Trophoblast cell (in vitro differentiated cells and primary cell): ENCODE measurements around the gene FFAR2.

Experiments
- DNase-seq, 2 donors: peaks; one replicate each; pipeline ENCODE4 v3.0.0-alpha.2; 2016
- H2AFZ ChIP-seq: 2 replicates; pipeline ENCODE4 v1.6.1; 2013; ENCODE audit warnings: low read length, moderate library complexity, mild to moderate bottlenecking; ENCODE audit not compliant: insufficient read depth, poor library complexity
- H2AK5ac ChIP-seq: 2 replicates; pipeline ENCODE4 v1.6.1; 2013; ENCODE audit warnings: mild to moderate bottlenecking, low read length
- H2BK120ac ChIP-seq: 2 replicates; pipeline ENCODE4 v1.6.1; 2013; ENCODE audit warnings: low read length, mild to moderate bottlenecking, moderate library complexity; ENCODE audit not compliant: insufficient read depth, poor library complexity
- H2BK12ac ChIP-seq: 2 replicates; pipeline ENCODE4 v1.6.1; 2013; ENCODE audit warnings: mild to moderate bottlenecking, low read length, moderate library complexity
- H2BK5ac ChIP-seq: 2 replicates; pipeline ENCODE4 v1.6.1; 2013; ENCODE audit warnings: low read length, low read depth, moderate library complexity, mild to moderate bottlenecking; ENCODE audit not compliant: poor library complexity
- H3K14ac ChIP-seq: 2 replicates; pipeline ENCODE4 v1.6.1; 2013; ENCODE audit warnings: mild to moderate bottlenecking, low read length
- H3K18ac ChIP-seq: 2 replicates; pipeline ENCODE4 v1.6.1; 2013; ENCODE audit warnings: mild to moderate bottlenecking, low read length
- H3K23ac ChIP-seq: 2 replicates; pipeline ENCODE4 v1.6.1; 2013; ENCODE audit warnings: low read length
- H3K27ac ChIP-seq: 2 replicates; pipeline ENCODE4 v1.5.1; 2013; ENCODE audit warnings: low read depth, mild to moderate bottlenecking, inconsistent platforms, low read length, moderate library complexity
- H3K27me3 ChIP-seq: 2 replicates; pipeline ENCODE4 v1.6.1; 2013; ENCODE audit warnings: inconsistent platforms, mild to moderate bottlenecking, low read length, moderate library complexity; ENCODE audit not compliant: insufficient read depth
- H3K36me3 ChIP-seq, 2 experiments: 1 replicate in 1 of 2; 2 replicates in 1 of 2; pipeline ENCODE4 v1.6.1; 2013; ENCODE audit warnings: low read length in 2 of 2, mild to moderate bottlenecking in 2 of 2, moderate library complexity in 1 of 2; ENCODE audit not compliant: insufficient read depth in 2 of 2, control insufficient read depth in 1 of 2
- H3K4ac ChIP-seq: 2 replicates; pipeline ENCODE4 v1.6.1; 2013; ENCODE audit warnings: low read depth, mild to moderate bottlenecking, low read length, moderate library complexity
- H3K4me1 ChIP-seq, 2 experiments: 1 replicate in 1 of 2; 2 replicates in 1 of 2; pipeline ENCODE4 v1.6.1; 2013; ENCODE audit warnings: low read length in 2 of 2, mild to moderate bottlenecking in 2 of 2, moderate library complexity in 1 of 2; ENCODE audit not compliant: insufficient read depth in 2 of 2, control insufficient read depth in 1 of 2
- H3K4me2 ChIP-seq: 2 replicates; pipeline ENCODE4 v1.6.1; 2013; ENCODE audit warnings: inconsistent platforms, mild to moderate bottlenecking, low read length, moderate library complexity
- H3K4me3 ChIP-seq: 2 replicates; pipeline ENCODE4 v1.5.1; 2013; ENCODE audit warnings: mild to moderate bottlenecking, low read depth, low read length, inconsistent platforms
- H3K79me1 ChIP-seq: one replicate; pipeline ENCODE4 v1.6.1; 2013; ENCODE audit warnings: low read length
- H3K79me2 ChIP-seq: 2 replicates; pipeline ENCODE4 v1.6.1; 2013; ENCODE audit warnings: low read length, mild to moderate bottlenecking; ENCODE audit not compliant: control insufficient read depth, insufficient read depth, poor library complexity
- H3K9ac ChIP-seq: 2 replicates; pipeline ENCODE4 v1.6.1; 2013; ENCODE audit warnings: mild to moderate bottlenecking, low read length
- H3K9me3 ChIP-seq: 2 replicates; pipeline ENCODE4 v1.6.1; 2013; ENCODE audit warnings: low read depth, mild to moderate bottlenecking, control low read depth, inconsistent platforms, low read length; ENCODE audit not compliant: insufficient read depth
- H4K12ac ChIP-seq: 2 replicates; pipeline ENCODE4 v1.6.1; 2013; ENCODE audit warnings: low read depth, mild to moderate bottlenecking, low read length, moderate library complexity
- H4K8ac ChIP-seq: 2 replicates; pipeline ENCODE4 v1.6.1; 2013; ENCODE audit warnings: low read depth, mild to moderate bottlenecking, low read length, moderate library complexity
- H4K91ac ChIP-seq: one replicate; pipeline ENCODE4 v1.6.1; 2013; ENCODE audit warnings: low read depth, mild to moderate bottlenecking, low read length, moderate library complexity
- WGBS: extraction: QIAGEN DNeasy Blood & Tissue Kit; methylation state at CpG from one replicate; pipeline ENCODE4 v1.1.7; 2013; ENCODE audit warnings: missing lambda C conversion rate; ENCODE audit not compliant: insufficient read length, insufficient coverage; ENCODE audit errors: extremely low coverage; 5-methylcytosine and 5-hydroxymethylcytosine counted together

FFAR2 gene

GRCh38 chr19:35407619-35408018 is 40.4 kb upstream of the FFAR2 start:
- Histone ChIP-seq H3K14ac (no peak overlapping the region), H3K4me2 (no peak overlapping the region), H3K36me3 (no peaks in the 10 kb centered on the region), H3K27ac (no peak overlapping the region), H3K23ac (no peak overlapping the region), H3K27me3 (no peaks in the 10 kb centered on the region), H2BK5ac (no peak overlapping the region), H4K12ac (no peak overlapping the region), H3K18ac (no peak overlapping the region), H3K79me1 (no peaks in the 10 kb centered on the region), H3K4me1 (peaks cover 5 to 6% of the 10 kb centered on the region in 2 experiments), H3K9me3 (no peaks in the 10 kb centered on the region), H4K8ac (no peak overlapping the region), H3K9ac (no peak overlapping the region), H4K91ac (no peak overlapping the region), H3K4me3 (no peak overlapping the region), H2BK120ac (no peak overlapping the region), H2BK12ac (no peak overlapping the region), H3K4ac (no peak overlapping the region), H2AK5ac (no peak overlapping the region), H2AFZ (no peak overlapping the region), H3K79me2 (no peaks in the 10 kb centered on the region)
- DNase-seq: no peak
- no CpG with 5 or more reads among the region's 6 CpGs for WGBS

- no peak overlapping the region for H2BK12ac ChIP-seq
- H3K27ac ChIP-seq: no peak overlapping the region
- no peaks in the 10 kb centered on the region for H3K79me1 ChIP-seq
- no CpG with 5 or more reads among the region's 13 CpGs for WGBS
- H3K14ac ChIP-seq: no peak overlapping the region
- H3K36me3 ChIP-seq: no peaks in the 10 kb centered on the region
- H3K4me2 ChIP-seq: no peak overlapping the region
- H3K9ac ChIP-seq: no peak overlapping the region
- H3K4ac ChIP-seq: no peak overlapping the region
- no peak overlapping the region for H4K8ac ChIP-seq
- H2BK120ac ChIP-seq: no peak overlapping the region
- H3K27me3 ChIP-seq: no peaks in the 10 kb centered on the region
- no peak overlapping the region for H3K4me3 ChIP-seq
- H2AFZ ChIP-seq: no peak overlapping the region
- no peak overlapping the region for H4K12ac ChIP-seq
- peaks cover 5 to 6% of the 10 kb centered on the region in 2 experiments for H3K4me1 ChIP-seq
- H3K23ac ChIP-seq: no peak overlapping the region
- no peak overlapping the region for H4K91ac ChIP-seq
- H3K79me2 ChIP-seq: no peaks in the 10 kb centered on the region
- H3K18ac ChIP-seq: no peak overlapping the region
- no peak overlapping the region for H2AK5ac ChIP-seq
- H2BK5ac ChIP-seq: no peak overlapping the region
- DNase-seq: no peak
- no peaks in the 10 kb centered on the region for H3K9me3 ChIP-seq
These were observed 39.5 kb upstream of the FFAR2 start for GRCh38 chr19:35408284-35409171.

- no peak overlapping the region for H3K14ac ChIP-seq
- no peak overlapping the region for H3K9ac ChIP-seq
- H2AFZ ChIP-seq: no peak overlapping the region
- H3K18ac ChIP-seq: no peak overlapping the region
- H3K4me1 ChIP-seq: peaks cover 5 to 6% of the 10 kb centered on the region in 2 experiments
- H3K79me2 ChIP-seq: no peaks in the 10 kb centered on the region
- no peak overlapping the region for H3K27ac ChIP-seq
- H2AK5ac ChIP-seq: no peak overlapping the region
- H4K91ac ChIP-seq: no peak overlapping the region
- H4K12ac ChIP-seq: no peak overlapping the region
- no peaks in the 10 kb centered on the region for H3K9me3 ChIP-seq
- no peaks in the 10 kb centered on the region for H3K27me3 ChIP-seq
- no peak overlapping the region for H3K4ac ChIP-seq
- no peak overlapping the region for H2BK12ac ChIP-seq
- no peak overlapping the region for H2BK120ac ChIP-seq
- H3K36me3 ChIP-seq: no peaks in the 10 kb centered on the region
- DNase-seq: no peak
- no peak overlapping the region for H3K4me3 ChIP-seq
- H2BK5ac ChIP-seq: no peak overlapping the region
- no peak overlapping the region for H4K8ac ChIP-seq
- H3K23ac ChIP-seq: no peak overlapping the region
- WGBS: no CpG with 5 or more reads among the region's 5 CpGs
- no peak overlapping the region for H3K4me2 ChIP-seq
- no peaks in the 10 kb centered on the region for H3K79me1 ChIP-seq
These were observed 38.9 kb upstream of the FFAR2 start for GRCh38 chr19:35409191-35409590.

GRCh38 chr19:35410487-35410886 is 37.6 kb upstream of the FFAR2 start:
- Histone ChIP-seq H3K79me2 (no peaks in the 10 kb centered on the region), H3K4me2 (no peak overlapping the region), H4K91ac (no peak overlapping the region), H3K4me1 (peaks cover 0 to 2% of the 10 kb centered on the region in 2 experiments), H3K9me3 (no peaks in the 10 kb centered on the region), H3K23ac (no peak overlapping the region), H3K36me3 (no peaks in the 10 kb centered on the region), H3K27ac (no peak overlapping the region), H2AFZ (no peak overlapping the region), H3K79me1 (no peaks in the 10 kb centered on the region), H2AK5ac (no peak overlapping the region), H4K8ac (no peak overlapping the region), H3K18ac (no peak overlapping the region), H4K12ac (no peak overlapping the region), H3K4ac (no peak overlapping the region), H2BK5ac (no peak overlapping the region), H3K14ac (no peak overlapping the region), H2BK120ac (no peak overlapping the region), H3K9ac (no peak overlapping the region), H2BK12ac (no peak overlapping the region), H3K27me3 (no peaks in the 10 kb centered on the region), H3K4me3 (no peak overlapping the region)
- no CpG with 5 or more reads among the region's 5 CpGs for WGBS
- DNase-seq: no peak
